Subcutaneous adipose tissue (tissue), 4 donors: ENCODE data around the gene SEC31B. TPM values are rescaled to one million over a fixed set of nuclear protein-coding genes. Genes with fewer than 3 reads are reported as not detected.

Experiments used
- CTCF ChIP-seq: fragments of 450-650 bp; IDR thresholded peaks from one replicate; pipeline ENCODE4 v1.5.1; 2016; ENCODE audit warnings: low read depth, mild to moderate bottlenecking, control low read depth, antibody characterized with exemption, moderate library complexity
- total RNA-seq, 4 donors: library from RNA; depleted of rRNA; stranded (reverse); fragments of >200 nt; gene quantifications; one replicate each; pipeline ENCODE4 v1.1.0, GENCODE V29; 2016

The SEC31B gene
- total RNA-seq, 4 donors from 2014 or later = 6.8 to 14.3 (median 9.4) TPM

GRCh38 chr10:100507357-100507732 is 12.3 kb downstream of the SEC31B start:
- no peak for TF ChIP-seq CTCF

- TF ChIP-seq CTCF = no peak
These were observed 12.9 kb downstream of the SEC31B start for GRCh38 chr10:100506596-100507356.

- no peak for TF ChIP-seq CTCF
These were observed 14.5 kb downstream of the SEC31B start for GRCh38 chr10:100505164-100505563.

GRCh38 chr10:100504096-100504495 is 15.6 kb downstream of the SEC31B start:
- no peak for TF ChIP-seq CTCF

- TF ChIP-seq CTCF = no peak
These were observed 16.7 kb downstream of the SEC31B start for GRCh38 chr10:100502926-100503494.

- no peak for TF ChIP-seq CTCF
These were observed 18.2 kb downstream of the SEC31B start for GRCh38 chr10:100501423-100501822.

- no peak for TF ChIP-seq CTCF
These were observed 21.6 kb downstream of the SEC31B start for GRCh38 chr10:100498059-100498458.
